ENCODE measurements around the gene C4BPA. TPM values are rescaled to one million over a fixed set of nuclear protein-coding genes. Genes with fewer than 3 reads are reported as not detected.

C4BPA gene
- total RNA-seq, result not detected in 2 replicates

GRCh38 chr1:207103892-207104373 is at the start of gene C4BPA:
TSS of gene C4BPA (plus strand) at chr1:207104233. CDS start at chr1:207113026, 8,793 bp downstream.
- DNase-seq (ENCODE audit: extremely low read depth, low read depth, low spot score), result no peak

GRCh38 chr1:207054491-207054890 is 49.5 kb upstream of the C4BPA start:
- DNase-seq (ENCODE audit: extremely low read depth, low read depth, low spot score), result no peak

GRCh38 chr1:207055386-207056001 is 48.5 kb upstream of the C4BPA start:
- no peak for DNase-seq (ENCODE audit: extremely low read depth, low read depth, low spot score)

- DNase-seq (ENCODE audit: extremely low read depth, low read depth, low spot score), result no peak
Observed at GRCh38 chr1:207056673-207057072, 47.4 kb upstream of the C4BPA start.

- DNase-seq (ENCODE audit: extremely low read depth, low read depth, low spot score), result no peak
Observed at GRCh38 chr1:207058252-207058651, 45.8 kb upstream of the C4BPA start.

- DNase-seq (ENCODE audit: extremely low read depth, low read depth, low spot score), result no peak
Observed at GRCh38 chr1:207058878-207059867, 44.9 kb upstream of the C4BPA start.

GRCh38 chr1:207059881-207060280 is 44.2 kb upstream of the C4BPA start:
- DNase-seq (ENCODE audit: extremely low read depth, low read depth, low spot score), result no peak

- DNase-seq (ENCODE audit: extremely low read depth, low read depth, low spot score), result no peak
Observed at GRCh38 chr1:207060596-207060995, 43.4 kb upstream of the C4BPA start.

- no peak for DNase-seq (ENCODE audit: extremely low read depth, low read depth, low spot score)
Observed at GRCh38 chr1:207062058-207062457, 42.0 kb upstream of the C4BPA start.

- no peak for DNase-seq (ENCODE audit: extremely low read depth, low read depth, low spot score)
Observed at GRCh38 chr1:207063014-207063413, 41.0 kb upstream of the C4BPA start.

- no peak for DNase-seq (ENCODE audit: extremely low read depth, low read depth, low spot score)
Observed at GRCh38 chr1:207064561-207064960, 39.5 kb upstream of the C4BPA start.

- no peak for DNase-seq (ENCODE audit: extremely low read depth, low read depth, low spot score)
Observed at GRCh38 chr1:207067185-207067584, 36.8 kb upstream of the C4BPA start.

- DNase-seq (ENCODE audit: extremely low read depth, low read depth, low spot score), result no peak
Observed at GRCh38 chr1:207067665-207068064, 36.4 kb upstream of the C4BPA start.

GRCh38 chr1:207069061-207069460 is 35.0 kb upstream of the C4BPA start:
- no peak for DNase-seq (ENCODE audit: extremely low read depth, low read depth, low spot score)

GRCh38 chr1:207069858-207070506 is 34.1 kb upstream of the C4BPA start:
- DNase-seq (ENCODE audit: extremely low read depth, low read depth, low spot score), result no peak

GRCh38 chr1:207070811-207071210 is 33.2 kb upstream of the C4BPA start:
- DNase-seq (ENCODE audit: extremely low read depth, low read depth, low spot score), result no peak

- DNase-seq (ENCODE audit: extremely low read depth, low read depth, low spot score), result no peak
Observed at GRCh38 chr1:207071426-207071825, 32.6 kb upstream of the C4BPA start.

GRCh38 chr1:207072233-207072632 is 31.8 kb upstream of the C4BPA start:
- DNase-seq (ENCODE audit: extremely low read depth, low read depth, low spot score), result no peak

GRCh38 chr1:207073906-207074820 is 29.9 kb upstream of the C4BPA start:
- no peak for DNase-seq (ENCODE audit: extremely low read depth, low read depth, low spot score)

All from glomerular endothelial cell (primary cell).